ENCODE data around the gene SLC25A45.
A peak's percentile ranks its signal among the peaks of the same experiment; 100 is the strongest.
"Not testable (repeated sequence)": the region's sequence is repeated elsewhere in the genome, so short reads cannot be mapped to it uniquely, and the experiment has no call there.

SLC25A45 gene

GRCh38 chr11:65420979-65421793 is 38.7 kb upstream of the SLC25A45 start:
- peak; percentile 90 for DNase-seq

- no peak for DNase-seq
Measured at GRCh38 chr11:65420506-65420905, 38.1 kb upstream of the SLC25A45 start.

GRCh38 chr11:65419772-65420481 is 37.5 kb upstream of the SLC25A45 start:
- peak; percentile 10 for DNase-seq

- DNase-seq, result no peak
Measured at GRCh38 chr11:65419460-65419771, 37.0 kb upstream of the SLC25A45 start.

GRCh38 chr11:65418681-65419459 is 36.4 kb upstream of the SLC25A45 start:
- DNase-seq, result peak; percentile 91

GRCh38 chr11:65418431-65418680 is 35.9 kb upstream of the SLC25A45 start:
- DNase-seq, result no peak

GRCh38 chr11:65417702-65418430 is 35.4 kb upstream of the SLC25A45 start:
- no peak for DNase-seq

- no peak for DNase-seq
Measured at GRCh38 chr11:65416841-65417701, 34.6 kb upstream of the SLC25A45 start.

GRCh38 chr11:65416341-65416824 is 33.9 kb upstream of the SLC25A45 start:
- peak; percentile 87 for DNase-seq

GRCh38 chr11:65415499-65416340 is 33.3 kb upstream of the SLC25A45 start:
- DNase-seq, result no peak

- DNase-seq, result no peak
Measured at GRCh38 chr11:65414776-65415498, 32.5 kb upstream of the SLC25A45 start.

- DNase-seq, result not testable (repeated sequence)
Measured at GRCh38 chr11:65413077-65413664, 30.7 kb upstream of the SLC25A45 start.

- no peak for DNase-seq
Measured at GRCh38 chr11:65412271-65413076, 30.0 kb upstream of the SLC25A45 start.

- no peak for DNase-seq
Measured at GRCh38 chr11:65411681-65412070, 29.2 kb upstream of the SLC25A45 start.

GRCh38 chr11:65410936-65411680 is 28.7 kb upstream of the SLC25A45 start:
- no peak for DNase-seq

GRCh38 chr11:65404638-65405339 is 22.3 kb upstream of the SLC25A45 start:
- no peak for DNase-seq

- no peak for DNase-seq
Measured at GRCh38 chr11:65404210-65404609, 21.8 kb upstream of the SLC25A45 start.
